Middle frontal gyrus (tissue), 1 donor: ENCODE results near the gene OGA.

Source experiments
- DNase-seq: peaks from one replicate; pipeline ENCODE4 v3.0.0-alpha.2; 2015; ENCODE audit warnings: low spot score; ENCODE audit errors: extremely low spot score

Gene OGA

GRCh38 chr10:101761226-101761625 lies 57.0 kb downstream of the OGA start:
- DNase-seq, result no peak

GRCh38 chr10:101760510-101760909 lies 57.7 kb downstream of the OGA start:
- no peak for DNase-seq

- DNase-seq, result no peak
These were observed 58.7 kb downstream of the OGA start for GRCh38 chr10:101759309-101760247.

GRCh38 chr10:101758858-101759257 lies 59.4 kb downstream of the OGA start:
- DNase-seq, result no peak

GRCh38 chr10:101752241-101752640 lies 66.0 kb downstream of the OGA start:
- DNase-seq, result no peak

- DNase-seq, result no peak
These were observed 68.9 kb downstream of the OGA start for GRCh38 chr10:101749047-101750016.

GRCh38 chr10:101748496-101748895 lies 69.7 kb downstream of the OGA start:
- no peak for DNase-seq

GRCh38 chr10:101745074-101745696 lies 73.1 kb downstream of the OGA start:
- DNase-seq, result no peak

GRCh38 chr10:101744267-101744666 lies 74.0 kb downstream of the OGA start:
- no peak for DNase-seq

GRCh38 chr10:101741938-101742337 lies 76.3 kb downstream of the OGA start:
- DNase-seq, result no peak

GRCh38 chr10:101736666-101737065 lies 81.6 kb downstream of the OGA start:
- DNase-seq, result no peak
